Measurements from ENCODE around the gene EPHA3.

DNA sequence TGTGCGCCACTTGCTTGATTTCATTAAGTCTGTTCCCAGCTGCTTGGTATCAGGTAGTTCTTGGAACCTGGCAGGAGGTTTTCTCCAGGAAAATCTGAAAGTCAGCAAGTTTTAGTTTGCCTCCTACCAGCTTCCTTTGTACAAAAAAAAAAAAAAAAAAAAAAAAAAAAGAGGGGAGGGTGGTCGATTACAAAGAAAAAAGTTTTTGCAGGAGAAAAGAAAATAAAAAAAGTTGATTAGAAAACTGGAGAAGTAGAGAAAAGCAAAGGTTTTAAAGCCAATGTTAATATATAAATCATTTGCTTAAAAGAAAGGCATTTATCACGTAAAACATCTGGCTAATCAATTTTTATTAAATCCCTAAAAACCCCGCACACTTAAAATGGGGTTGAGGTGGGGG is 5.9 kb downstream of the EPHA3 start:
- TF ChIP-seq TAF1 (IDR thresholded peaks at IDR 0.05; ENCODE audit: borderline replicate concordance, low read depth, low read length) (no peak), POLR2A (IDR thresholded peaks at IDR 0.05; ENCODE audit: low read depth, low read length) (no peak)
